GM12878 (cell line): Measurements from ENCODE around the gene DCDC2. TPM values are rescaled to one million over a fixed set of nuclear protein-coding genes. Genes with fewer than 3 reads are reported as not detected.
"Not testable (repeated sequence)": the region's sequence is repeated elsewhere in the genome, so short reads cannot be mapped to it uniquely, and the experiment has no call there.

Source experiments
- ATAC-seq: fragments of 200-7000 bp; cut with Tn5 transposase; 3 replicates; pipeline ENCODE4 v1.9.1; 2020; ENCODE audit warnings: mild to moderate bottlenecking, moderate library complexity
- BruUV-seq: library from RNA; stranded (reverse); fragments of 400-500 nt; replicated peaks from 2 replicates; lab custom pipeline; 2021; lab: Mats Ljungman, UMichigan
- CTCF ChIA-PET: fragments of 300-600 bp; sonication (Branson Sonifier 250); formaldehyde crosslinking; extraction: SDS; loops from one replicate; lab custom pipeline; 2021; ENCODE audit warnings: inconsistent platforms; lab: Yijun Ruan, JAX
- POLR2A ChIA-PET: fragments of 350-600 bp; formaldehyde crosslinking; extraction: SDS; loops from one replicate; lab custom pipeline; 2021; ENCODE audit warnings: inconsistent platforms; lab: Charles Lee
- RAD21 ChIA-PET: fragments of 300-600 bp; sonication (Branson Sonifier 250); formaldehyde crosslinking; loops from one replicate; lab custom pipeline; 2023; ENCODE audit warnings: antibody characterized with exemption; ENCODE audit not compliant: unreplicated experiment; lab: Charles Lee
- SMC1A ChIA-PET: fragments of 300-600 bp; sonication (Branson Sonifier 250); formaldehyde crosslinking; loops from one replicate; lab custom pipeline; 2023; ENCODE audit not compliant: unreplicated experiment, uncharacterized antibody; lab: Charles Lee
- DNase-seq: peaks from one replicate; pipeline ENCODE4 v3.0.0-alpha.2; 2011; ENCODE audit warnings: low read depth, low spot score
- FAIRE-seq: peaks from 3 replicates; lab custom pipeline; 2011; peaks lifted over from hg19 to GRCh38; lab: Jason Lieb, UNC
- H2AFZ ChIP-seq: 2 replicates; pipeline ENCODE4 v1.6.0; 2011; ENCODE audit warnings: low read depth, low read length, control low read depth; ENCODE audit not compliant: control insufficient read depth
- H3K27ac ChIP-seq: 2 replicates; pipeline ENCODE4 v1.5.1; 2011; ENCODE audit warnings: control low read depth; ENCODE audit not compliant: control insufficient read depth, insufficient read depth
- H3K27me3 ChIP-seq, 2 experiments: replicated peaks in 1 of 2; 2 replicates each; pipeline versions ENCODE4 v1.6.0 to v1.6.1; 2011; ENCODE audit warnings: low read length in 1 of 2; ENCODE audit not compliant: control insufficient read depth in 2 of 2, insufficient read depth in 2 of 2
- H3K36me3 ChIP-seq, 2 experiments: 2 replicates each; pipeline ENCODE4 v1.5.1; 2011; ENCODE audit warnings: low read length in 1 of 2; ENCODE audit not compliant: control insufficient read depth in 2 of 2, insufficient read depth in 2 of 2
- H3K4me1 ChIP-seq: 2 replicates; pipeline ENCODE4 v1.6.1; 2011; ENCODE audit warnings: mild to moderate bottlenecking, low read length, moderate library complexity, mixed read lengths; ENCODE audit not compliant: control insufficient read depth, insufficient read depth
- H3K4me2 ChIP-seq: 2 replicates; pipeline ENCODE4 v1.6.0; 2011; ENCODE audit warnings: control low read depth; ENCODE audit not compliant: control insufficient read depth, insufficient read depth
- H3K4me3 ChIP-seq: fragments of 200-600 bp; sonication (generic); 2 replicates; pipeline ENCODE4 v1.5.1; 2016
- H3K79me2 ChIP-seq: 2 replicates; pipeline ENCODE4 v1.6.0; 2011; ENCODE audit warnings: low read length; ENCODE audit not compliant: control insufficient read depth, insufficient read depth
- H3K9ac ChIP-seq: 2 replicates; pipeline ENCODE4 v1.8.0; 2011; ENCODE audit warnings: low read length, control low read depth, mixed read lengths; ENCODE audit not compliant: control insufficient read depth, insufficient read depth
- H3K9me3 ChIP-seq: replicated peaks from 3 replicates; pipeline ENCODE4 v1.5.1; 2011; ENCODE audit warnings: mild to moderate bottlenecking, low read length; ENCODE audit not compliant: control insufficient read depth, insufficient read depth
- H4K20me1 ChIP-seq: 2 replicates; pipeline ENCODE4 v1.6.0; 2011; ENCODE audit not compliant: control insufficient read depth, insufficient read depth
- ATF7 ChIP-seq: fragments of 450-650 bp; IDR thresholded peaks from 2 replicates; pipeline ENCODE4 v1.6.1; 2016; ENCODE audit warnings: low read depth, mild to moderate bottlenecking
- NFYB ChIP-seq: IDR thresholded peaks from 2 replicates; pipeline ENCODE4 v1.6.1; 2011; ENCODE audit warnings: low read depth, mild to moderate bottlenecking, low read length, improper control_type of control experiment, moderate library complexity; ENCODE audit not compliant: insufficient read depth
- PAX5 ChIP-seq: IDR thresholded peaks from 2 replicates; pipeline ENCODE4 v1.6.1; 2011; ENCODE audit warnings: low read depth, low read length, borderline replicate concordance
- STAT3 ChIP-seq: IDR thresholded peaks from 2 replicates; pipeline ENCODE4 v1.6.1; 2011; ENCODE audit warnings: low read depth, low read length, improper control_type of control experiment
- ZNF274 ChIP-seq: IDR thresholded peaks from one replicate; pipeline ENCODE4 v1.8.0; 2011; ENCODE audit not compliant: insufficient read length, insufficient read depth
- WGBS: methylation state at CpG from one replicate; pipeline ENCODE4 v1.1.6; 2016; ENCODE audit warnings: low lambda C conversion rate; ENCODE audit not compliant: insufficient replicate concordance, insufficient coverage; ENCODE audit errors: missing lambda C conversion rate; 5-methylcytosine and 5-hydroxymethylcytosine counted together
- in situ Hi-C: fragments of 300-500 bp; cut with MboI; formaldehyde crosslinking; loops from 9 replicates; pipeline ENCODE4 v1.14.3; 2018; ENCODE audit warnings: mixed read lengths
- intact Hi-C: fragments of 100-400 bp; cut with micrococcal nuclease; formaldehyde crosslinking; loops from one replicate; pipeline ENCODE4 v1.14.2; 2022; ENCODE audit not compliant: unreplicated experiment
- polyA plus RNA-seq, 11 experiments: library from polyadenylated mRNA; depleted of rRNA in 4 of 11; unstranded in 6 of 11; stranded (reverse) in 5 of 11; fragments of >200 nt; fragmentation: Nextera tagmentation in 4 of 11; fragmentation: Illumina TruSeq in 1 of 11; extraction: Ambion mirVana in 4 of 11; extraction: Trizol in 1 of 11; gene quantifications; 1 replicate in 1 of 11; 2 replicates in 10 of 11; pipeline versions ENCODE4 v1.2.1 to v1.2.3, GENCODE V29; 2011 to 2016; ENCODE audit warnings: inconsistent platforms in 2 of 11, missing spikeins in 2 of 11, low read depth in 1 of 11
- total RNA-seq, 4 experiments: library from RNA; depleted of rRNA in 3 of 4; stranded (reverse); fragments of >200 nt in 3 of 4; fragmentation: Illumina TruSeq in 1 of 4; extraction: Trizol in 1 of 4; gene quantifications; 2 replicates each; pipeline versions ENCODE4 v1.2.1 to v1.2.3, GENCODE V29; 2013 to 2021

Gene DCDC2
- total and polyA plus RNA-seq, 10 of the 15 experiments (the other 5 are each of a cell fraction or from before 2014, with no cell fraction given) = under 0.01 to 0.03 TPM; not detected in 8

DNA sequence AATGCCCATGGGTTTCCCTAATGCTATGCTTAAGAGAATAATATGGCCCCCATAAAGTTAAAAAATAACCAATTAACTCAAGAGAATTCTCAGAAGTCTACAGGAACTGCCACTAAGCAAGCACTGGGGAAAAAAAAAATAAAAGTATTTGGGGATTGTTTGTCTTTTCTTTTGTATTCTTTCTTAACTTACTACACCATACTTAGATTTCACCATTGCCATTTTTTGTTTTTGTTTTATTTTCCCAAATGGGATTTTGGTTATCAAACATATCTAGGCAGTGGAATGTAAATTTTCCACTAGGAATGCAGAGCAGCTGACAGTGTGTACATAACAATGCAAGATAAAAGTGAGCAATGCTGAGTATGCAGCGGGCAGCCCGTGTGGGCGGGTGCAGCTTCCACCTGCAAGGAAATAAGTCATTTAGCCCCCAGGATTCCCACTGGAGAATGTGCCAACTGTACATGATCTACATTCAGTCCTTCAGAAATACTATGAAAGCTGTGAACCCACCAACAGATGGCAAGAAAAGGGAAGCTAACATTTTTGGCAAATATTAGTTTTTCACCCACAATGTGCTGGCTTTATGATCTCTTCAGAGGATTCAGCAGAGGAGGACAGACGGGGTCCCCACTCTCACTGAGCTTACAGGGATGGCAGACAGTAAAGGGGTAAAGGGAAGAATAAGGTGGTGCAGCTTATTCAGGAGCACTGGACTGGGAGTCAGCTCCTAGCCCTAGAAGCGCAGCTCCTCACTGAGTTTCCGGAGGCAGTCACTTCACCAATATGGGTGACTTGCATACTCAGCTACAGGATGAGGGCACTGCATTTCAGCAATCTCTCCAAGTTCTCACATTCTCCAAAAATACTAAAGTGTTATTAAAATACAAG lies 44.4 kb downstream of the DCDC2 start:
- intact Hi-C loops (no loop called here), in situ Hi-C loops (no loop called here)
- Histone ChIP-seq H3K9ac (no peak overlapping the region), H3K27ac (no peak overlapping the region), H3K4me3 (no peak overlapping the region), H2AFZ (no peak overlapping the region), H3K4me2 (no peak overlapping the region), H3K36me3 (no peaks in the 10 kb centered on the region), H3K79me2 (no peaks in the 10 kb centered on the region), H4K20me1 (no peaks in the 10 kb centered on the region), H3K9me3 (peaks cover 2% of the 10 kb centered on the region; the same call in 1 of the 3 replicates), H3K27me3 (no peaks in the 10 kb centered on the region), H3K4me1 (no peaks in the 10 kb centered on the region)
- WGBS = 36% methylated on average over 6 of the region's 6 CpGs
- ChIA-PET CTCF (interaction anchor here (0.6 to 1.6 kb wide), 3 partner anchors 30 to 321 kb away, joined by 4 to 7 read pairs (median 4); no protein-coding TSS in a partner anchor), POLR2A (no interaction called here), RAD21 (no interaction called here), SMC1A (interaction anchor here (1.3 to 1.9 kb wide), 3 partner anchors 17 to 108 kb away, joined by 3 to 6 read pairs (median 4); no protein-coding TSS in a partner anchor)
- ATAC-seq (no peak), FAIRE-seq (no peak), DNase-seq (no peak)
- BruUV-seq = no TSS peak
- no peak for TF ChIP-seq ATF7
- TF ChIP-seq NFYB = no peak
- no peak for TF ChIP-seq STAT3
- no peak for TF ChIP-seq ZNF274
- TF ChIP-seq PAX5 = no peak

DNA sequence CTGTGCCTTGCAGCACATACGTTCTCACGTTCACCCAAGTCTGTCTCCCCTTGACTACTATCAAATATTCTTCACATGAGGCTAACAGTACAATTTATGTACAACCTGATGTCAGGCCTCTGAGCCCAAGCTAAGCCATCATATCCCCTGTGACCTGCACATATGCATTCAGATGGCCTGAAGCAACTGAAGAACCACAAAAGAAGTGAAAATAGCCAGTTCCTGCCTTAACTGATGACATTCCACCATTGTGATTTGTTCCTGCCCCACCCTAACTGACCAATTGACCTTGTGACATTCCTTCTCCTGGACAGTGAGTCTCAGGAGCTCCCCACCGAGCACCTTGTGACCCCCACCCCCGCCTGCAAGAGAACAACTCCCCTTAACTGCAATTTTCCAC lies 46.1 kb downstream of the DCDC2 start:
- BruUV-seq, ATAC-seq, H3K79me2 ChIP-seq, H3K27ac ChIP-seq, H3K9me3 ChIP-seq, H4K20me1 ChIP-seq, CTCF ChIA-PET, H3K27me3 ChIP-seq, POLR2A ChIA-PET, H3K4me3 ChIP-seq, H3K9ac ChIP-seq, DNase-seq, H3K36me3 ChIP-seq, RAD21 ChIA-PET, in situ Hi-C loops, H3K4me1 ChIP-seq, H3K4me2 ChIP-seq, FAIRE-seq, SMC1A ChIA-PET, intact Hi-C loops, H2AFZ ChIP-seq: not testable (repeated sequence)
- WGBS = 46% methylated on average over 4 of the region's 4 CpGs
